Lower lobe of right lung (tissue), 2 donors: ENCODE measurements around the gene TENM3. TPM values are rescaled to one million over a fixed set of nuclear protein-coding genes. Genes with fewer than 3 reads are reported as not detected.

Source experiments
- ATAC-seq, 2 donors: fragments of 200-7000 bp; cut with Tn5 transposase; one replicate each; pipeline ENCODE4 v1.9.1; 2020 to 2022; ENCODE audit warnings: mild to moderate bottlenecking in 2 of 2, moderate library complexity in 2 of 2
- DNase-seq: peaks from one replicate; pipeline ENCODE4 v3.0.0-alpha.2; 2020
- H3K27ac ChIP-seq: fragments of 200-600 bp; one replicate; pipeline ENCODE4 v1.8.0; 2022
- H3K27me3 ChIP-seq: fragments of 200-600 bp; one replicate; pipeline ENCODE4 v1.8.0; 2022; ENCODE audit warnings: low read depth
- H3K36me3 ChIP-seq: fragments of 200-600 bp; one replicate; pipeline ENCODE4 v1.8.0; 2022; ENCODE audit warnings: mild to moderate bottlenecking
- H3K4me1 ChIP-seq: fragments of 200-600 bp; one replicate; pipeline ENCODE4 v1.8.0; 2022
- H3K4me3 ChIP-seq: fragments of 200-600 bp; one replicate; pipeline ENCODE4 v1.8.0; 2022; ENCODE audit warnings: mild to moderate bottlenecking
- H3K9me3 ChIP-seq: fragments of 200-600 bp; one replicate; pipeline ENCODE4 v1.8.0; 2022
- intact Hi-C: fragments of 100-400 bp; cut with DNase I; formaldehyde crosslinking; loops from one replicate; pipeline ENCODE4 v1.11.0; 2022
- total RNA-seq: library from RNA; stranded (reverse); fragmentation: NEBNext Ultra II Directional; extraction: Animal tissue kit (Norgen Biotek cat#: 25700); gene quantifications from one replicate; pipeline ENCODE4 v1.2.1, GENCODE V29; 2021
- TF ChIP-seq, protein P1 (sequence below): fragments of 200-600 bp; IDR thresholded peaks from one replicate; pipeline ENCODE4 v1.8.0; 2022; ENCODE audit warnings: antibody characterized with exemption, mild to moderate bottlenecking
- donor health status: DM: no; HTN: yes; CAD: no; lungs with severe emphysema.

Gene TENM3
- total RNA-seq, 1 donor from 2014 or later: 1.9 TPM

GRCh38 chr4:182822554-182822953 lies 579.4 kb downstream of the TENM3 start:
- ATAC-seq (no peak), DNase-seq (no peak)
- Histone ChIP-seq H3K36me3 (no peaks in the 10 kb centered on the region), H3K4me1 (no peaks in the 10 kb centered on the region), H3K27ac (no peak overlapping the region), H3K4me3 (no peak overlapping the region), H3K9me3 (no peaks in the 10 kb centered on the region), H3K27me3 (no peaks in the 10 kb centered on the region)
- TF ChIP-seq, protein P1, sequence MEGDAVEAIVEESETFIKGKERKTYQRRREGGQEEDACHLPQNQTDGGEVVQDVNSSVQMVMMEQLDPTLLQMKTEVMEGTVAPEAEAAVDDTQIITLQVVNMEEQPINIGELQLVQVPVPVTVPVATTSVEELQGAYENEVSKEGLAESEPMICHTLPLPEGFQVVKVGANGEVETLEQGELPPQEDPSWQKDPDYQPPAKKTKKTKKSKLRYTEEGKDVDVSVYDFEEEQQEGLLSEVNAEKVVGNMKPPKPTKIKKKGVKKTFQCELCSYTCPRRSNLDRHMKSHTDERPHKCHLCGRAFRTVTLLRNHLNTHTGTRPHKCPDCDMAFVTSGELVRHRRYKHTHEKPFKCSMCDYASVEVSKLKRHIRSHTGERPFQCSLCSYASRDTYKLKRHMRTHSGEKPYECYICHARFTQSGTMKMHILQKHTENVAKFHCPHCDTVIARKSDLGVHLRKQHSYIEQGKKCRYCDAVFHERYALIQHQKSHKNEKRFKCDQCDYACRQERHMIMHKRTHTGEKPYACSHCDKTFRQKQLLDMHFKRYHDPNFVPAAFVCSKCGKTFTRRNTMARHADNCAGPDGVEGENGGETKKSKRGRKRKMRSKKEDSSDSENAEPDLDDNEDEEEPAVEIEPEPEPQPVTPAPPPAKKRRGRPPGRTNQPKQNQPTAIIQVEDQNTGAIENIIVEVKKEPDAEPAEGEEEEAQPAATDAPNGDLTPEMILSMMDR: no peak
- intact Hi-C loops: no loop called here

GRCh38 chr4:182823576-182823975 lies 580.4 kb downstream of the TENM3 start:
- no peak for ATAC-seq
- Histone ChIP-seq H3K9me3 (no peaks in the 10 kb centered on the region), H3K4me3 (no peak overlapping the region), H3K36me3 (no peaks in the 10 kb centered on the region), H3K27ac (no peak overlapping the region), H3K27me3 (no peaks in the 10 kb centered on the region), H3K4me1 (no peaks in the 10 kb centered on the region)
- intact Hi-C loops: no loop called here
- no peak for DNase-seq
- TF ChIP-seq, protein P1: no peak

GRCh38 chr4:182825003-182825402 lies 581.8 kb downstream of the TENM3 start:
- TF ChIP-seq, protein P1: no peak
- Histone ChIP-seq H3K4me1 (no peaks in the 10 kb centered on the region), H3K4me3 (no peak overlapping the region), H3K27me3 (no peaks in the 10 kb centered on the region), H3K9me3 (no peaks in the 10 kb centered on the region), H3K27ac (no peak overlapping the region), H3K36me3 (no peaks in the 10 kb centered on the region)
- intact Hi-C loops: no loop called here
- ATAC-seq (no peak), DNase-seq (no peak)

DNA sequence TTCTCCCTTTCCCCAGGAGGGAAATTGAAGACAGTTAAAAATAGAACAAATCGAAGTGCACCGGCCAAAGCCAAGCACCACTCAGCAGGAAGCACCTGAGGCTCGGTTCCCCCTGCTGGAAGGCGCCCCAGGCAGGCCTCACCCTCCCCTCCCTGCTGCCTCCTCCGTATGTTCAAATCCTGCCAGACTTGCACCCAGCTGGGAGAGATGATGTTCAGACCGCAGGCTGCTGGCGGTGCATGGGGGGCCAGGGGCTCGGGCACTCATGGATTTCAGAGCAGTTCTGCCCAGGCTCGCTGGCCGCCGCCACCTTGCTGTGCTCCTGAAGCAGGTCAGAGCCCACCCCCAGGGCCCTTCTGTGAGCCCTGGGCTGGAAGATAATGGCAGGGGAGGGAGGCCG lies 582.6 kb downstream of the TENM3 start:
- intact Hi-C loops: no loop called here
- ATAC-seq (no peak), DNase-seq (no peak)
- Histone ChIP-seq H3K27ac (no peak overlapping the region), H3K9me3 (no peaks in the 10 kb centered on the region), H3K36me3 (no peaks in the 10 kb centered on the region), H3K27me3 (no peaks in the 10 kb centered on the region), H3K4me1 (no peaks in the 10 kb centered on the region), H3K4me3 (no peak overlapping the region)
- TF ChIP-seq, protein P1: no peak

GRCh38 chr4:182826391-182826790 lies 583.2 kb downstream of the TENM3 start:
- Histone ChIP-seq H3K9me3 (no peaks in the 10 kb centered on the region), H3K27me3 (no peaks in the 10 kb centered on the region), H3K4me3 (no peak overlapping the region), H3K4me1 (no peaks in the 10 kb centered on the region), H3K27ac (no peak overlapping the region), H3K36me3 (no peaks in the 10 kb centered on the region)
- DNase-seq (no peak), ATAC-seq (no peak)
- TF ChIP-seq, protein P1: no peak
- intact Hi-C loops: no loop called here

- Histone ChIP-seq H3K27ac (no peak overlapping the region), H3K27me3 (no peaks in the 10 kb centered on the region), H3K9me3 (no peaks in the 10 kb centered on the region), H3K36me3 (no peaks in the 10 kb centered on the region), H3K4me3 (no peak overlapping the region), H3K4me1 (no peaks in the 10 kb centered on the region)
- intact Hi-C loops: no loop called here
- DNase-seq (no peak), ATAC-seq (no peak)
- TF ChIP-seq, protein P1: no peak
These were observed 584.0 kb downstream of the TENM3 start for GRCh38 chr4:182827166-182827565.
